ENCODE results near the gene TMEM125.

DNA sequence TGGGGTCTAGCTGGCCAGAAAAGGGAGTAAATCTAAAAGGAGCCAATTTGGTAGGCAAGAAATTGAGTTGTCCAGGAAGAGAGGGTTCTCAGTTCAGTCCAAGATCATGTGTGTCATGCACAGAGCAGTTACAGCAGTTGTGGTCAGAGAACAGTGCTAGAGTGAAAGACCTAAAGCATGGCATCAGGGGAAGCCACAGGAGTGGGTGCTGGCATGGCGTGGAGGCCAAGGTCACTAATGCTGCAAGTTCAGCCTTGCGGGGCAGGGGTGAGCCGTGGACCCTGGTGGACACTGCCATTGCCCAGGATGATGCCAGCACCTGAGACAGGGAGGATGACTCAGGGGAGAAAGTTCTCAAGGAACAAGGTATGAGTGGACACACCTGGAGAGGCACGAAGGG lies 16.6 kb upstream of the TMEM125 start:
- TF ChIP-seq, protein P1, sequence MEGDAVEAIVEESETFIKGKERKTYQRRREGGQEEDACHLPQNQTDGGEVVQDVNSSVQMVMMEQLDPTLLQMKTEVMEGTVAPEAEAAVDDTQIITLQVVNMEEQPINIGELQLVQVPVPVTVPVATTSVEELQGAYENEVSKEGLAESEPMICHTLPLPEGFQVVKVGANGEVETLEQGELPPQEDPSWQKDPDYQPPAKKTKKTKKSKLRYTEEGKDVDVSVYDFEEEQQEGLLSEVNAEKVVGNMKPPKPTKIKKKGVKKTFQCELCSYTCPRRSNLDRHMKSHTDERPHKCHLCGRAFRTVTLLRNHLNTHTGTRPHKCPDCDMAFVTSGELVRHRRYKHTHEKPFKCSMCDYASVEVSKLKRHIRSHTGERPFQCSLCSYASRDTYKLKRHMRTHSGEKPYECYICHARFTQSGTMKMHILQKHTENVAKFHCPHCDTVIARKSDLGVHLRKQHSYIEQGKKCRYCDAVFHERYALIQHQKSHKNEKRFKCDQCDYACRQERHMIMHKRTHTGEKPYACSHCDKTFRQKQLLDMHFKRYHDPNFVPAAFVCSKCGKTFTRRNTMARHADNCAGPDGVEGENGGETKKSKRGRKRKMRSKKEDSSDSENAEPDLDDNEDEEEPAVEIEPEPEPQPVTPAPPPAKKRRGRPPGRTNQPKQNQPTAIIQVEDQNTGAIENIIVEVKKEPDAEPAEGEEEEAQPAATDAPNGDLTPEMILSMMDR (IDR thresholded peaks at IDR 0.05): no peak
- no peak for TF ChIP-seq JUN (CRISPR knock-in tag; IDR thresholded peaks at IDR 0.05)

Measured in WTC11 (cell line).